Endothelial cell of umbilical vein (primary cell): ENCODE measurements around the gene SLC25A45. TPM values are rescaled to one million over a fixed set of nuclear protein-coding genes. Genes with fewer than 3 reads are reported as not detected.

Experiments used
- BruUV-seq: library from RNA; stranded (reverse); fragments of 400-500 nt; replicated peaks from 2 replicates; lab custom pipeline; 2021; lab: Mats Ljungman, UMichigan
- CTCF ChIA-PET: fragments of 300-600, 350-600 bp; sonication (Branson Sonifier 250); formaldehyde crosslinking; loops from one replicate; lab custom pipeline; 2021; ENCODE audit warnings: antibody characterized with exemption, inconsistent platforms; lab: Charles Lee
- POLR2A ChIA-PET: fragments of 300-600, 350-600 bp; sonication (Branson Sonifier 250); formaldehyde crosslinking; loops from one replicate; lab custom pipeline; 2021; ENCODE audit warnings: antibody characterized with exemption, inconsistent platforms; lab: Charles Lee
- DNase-seq: peaks from one replicate; pipeline ENCODE4 v3.0.0-alpha.2; 2011; ENCODE audit warnings: low read depth, low spot score
- FAIRE-seq: peaks from 2 replicates; lab custom pipeline; 2011; peaks lifted over from hg19 to GRCh38; lab: Jason Lieb, UNC
- H2AFZ ChIP-seq: 2 replicates; pipeline ENCODE4 v1.6.0; 2012; ENCODE audit warnings: low read depth, low read length, control low read depth, inconsistent platforms
- H3K27ac ChIP-seq: 2 replicates; pipeline ENCODE4 v1.5.1; 2011; ENCODE audit warnings: low read depth, mild to moderate bottlenecking, control low read depth, low read length, moderate library complexity; ENCODE audit not compliant: insufficient read depth
- H3K27me3 ChIP-seq, 2 experiments: 2 replicates each; pipeline versions ENCODE4 v1.6.0 to v1.6.1; 2011; ENCODE audit warnings: low read length in 2 of 2, mixed read lengths in 1 of 2; ENCODE audit not compliant: control insufficient read depth in 2 of 2, insufficient read depth in 2 of 2
- H3K36me3 ChIP-seq, 2 experiments: 2 replicates in 1 of 2; 3 replicates in 1 of 2; pipeline ENCODE4 v1.5.1; 2011; ENCODE audit warnings: low read length in 2 of 2, mild to moderate bottlenecking in 1 of 2, moderate library complexity in 1 of 2; ENCODE audit not compliant: control insufficient read depth in 2 of 2, insufficient read depth in 2 of 2; ENCODE audit errors: extremely low read depth in 1 of 2
- H3K4me1 ChIP-seq: 3 replicates; pipeline ENCODE4 v1.5.1; 2011; ENCODE audit warnings: mild to moderate bottlenecking, low read length; ENCODE audit not compliant: control insufficient read depth, insufficient read depth; ENCODE audit errors: extremely low read depth
- H3K4me2 ChIP-seq: 2 replicates; pipeline ENCODE4 v1.6.1; 2011; ENCODE audit warnings: low read length, control low read depth, mixed read lengths; ENCODE audit not compliant: insufficient read depth
- H3K4me3 ChIP-seq, 3 experiments: fragments of 200-600 bp in 1 of 3; sonication (generic), shearing (Covaris generic) in 1 of 3; replicated peaks in 1 of 3; 2 replicates each; pipeline ENCODE4 v1.5.1; 2011 to 2016; ENCODE audit warnings: control low read depth in 3 of 3, low read length in 3 of 3, mild to moderate bottlenecking in 2 of 3, inconsistent platforms in 1 of 3, low read depth in 1 of 3, moderate library complexity in 1 of 3; ENCODE audit not compliant: insufficient read depth in 1 of 3
- H3K79me2 ChIP-seq: 2 replicates; pipeline ENCODE4 v1.6.0; 2012; ENCODE audit warnings: low read length, inconsistent platforms; ENCODE audit not compliant: control insufficient read depth, insufficient read depth
- H3K9ac ChIP-seq: replicated peaks from 2 replicates; pipeline ENCODE3; 2011; ENCODE audit warnings: low read length, control low read depth; ENCODE audit not compliant: insufficient read depth; ENCODE audit errors: extremely low read depth
- H3K9me1 ChIP-seq: replicated peaks from 3 replicates; pipeline ENCODE4 v1.6.0; 2011; ENCODE audit warnings: mild to moderate bottlenecking, low read length; ENCODE audit not compliant: control insufficient read depth, insufficient read depth; ENCODE audit errors: extremely low read depth
- H3K9me3 ChIP-seq: replicated peaks from 2 replicates; pipeline ENCODE4 v1.5.1; 2012; ENCODE audit warnings: low read length, inconsistent platforms; ENCODE audit not compliant: control insufficient read depth, insufficient read depth
- H4K20me1 ChIP-seq: replicated peaks from 2 replicates; pipeline ENCODE3; 2011; ENCODE audit warnings: mild to moderate bottlenecking, low read length; ENCODE audit not compliant: control insufficient read depth, insufficient read depth; ENCODE audit errors: extremely low read depth
- CTCF ChIP-seq, 2 donors: IDR thresholded peaks; 1 replicate in 1 of 2; 2 replicates in 1 of 2; pipeline ENCODE4 v1.5.1; 2011; ENCODE audit warnings: low read length in 2 of 2, mild to moderate bottlenecking in 2 of 2, moderate library complexity in 2 of 2, control low read depth in 1 of 2, inconsistent platforms in 1 of 2, low read depth in 1 of 2; ENCODE audit not compliant: insufficient read depth in 1 of 2; ENCODE audit errors: extremely low read depth in 1 of 2
- EZH2 ChIP-seq: IDR thresholded peaks from 2 replicates; pipeline ENCODE4 v1.6.1; 2012; ENCODE audit warnings: borderline replicate concordance, low read depth, mild to moderate bottlenecking, moderate library complexity, low read length, inconsistent platforms; ENCODE audit not compliant: severe bottlenecking
- FOS ChIP-seq: IDR thresholded peaks from 2 replicates; pipeline ENCODE4 v1.6.1; 2011; ENCODE audit warnings: mild to moderate bottlenecking, low read length, moderate library complexity, borderline replicate concordance; ENCODE audit not compliant: insufficient read depth
- GATA2 ChIP-seq: IDR thresholded peaks from 2 replicates; pipeline ENCODE4 v1.7.0; 2011; ENCODE audit warnings: low read depth, mild to moderate bottlenecking, moderate library complexity, mixed read lengths, low read length; ENCODE audit not compliant: insufficient read length, insufficient read depth
- JUN ChIP-seq: IDR thresholded peaks from 2 replicates; pipeline ENCODE4 v1.6.1; 2011; ENCODE audit warnings: borderline replicate concordance, low read depth; ENCODE audit not compliant: insufficient read length, insufficient read depth
- MAX ChIP-seq: IDR thresholded peaks from 2 replicates; pipeline ENCODE4 v1.6.1; 2011; ENCODE audit not compliant: insufficient read depth, insufficient read length
- MYC ChIP-seq: IDR thresholded peaks from one replicate; pipeline ENCODE4 v1.6.1; 2011; ENCODE audit warnings: mild to moderate bottlenecking, low read depth, low read length
- POLR2A ChIP-seq: IDR thresholded peaks from 2 replicates; pipeline ENCODE4 v1.6.1; 2012; ENCODE audit warnings: low read depth, mild to moderate bottlenecking, control low read depth, low read length
- POLR2AphosphoS5 ChIP-seq: IDR thresholded peaks from 2 replicates; pipeline ENCODE4 v1.6.1; 2012; ENCODE audit warnings: low read depth, mild to moderate bottlenecking, control low read depth, low read length, moderate library complexity; ENCODE audit not compliant: insufficient read depth
- dilution Hi-C: fragments of 300-500 bp; cut with MboI; formaldehyde crosslinking; loops from one replicate; pipeline ENCODE4 v1.15.0; 2019; ENCODE audit warnings: low sequenced_read_pairs; ENCODE audit not compliant: extremely low pct_ligation_motif_present
- intact Hi-C: fragments of 100-400 bp; cut with micrococcal nuclease; formaldehyde crosslinking; loops from one replicate; pipeline ENCODE4 v1.10.0; 2022
- polyA plus RNA-seq, 4 experiments: library from polyadenylated mRNA; depleted of rRNA in 3 of 4; stranded (reverse) in 3 of 4; unstranded in 1 of 4; fragments of >200 nt; gene quantifications; 2 replicates each; pipeline versions ENCODE4 v1.2.1 to v1.2.3, GENCODE V29; 2011 to 2012; ENCODE audit warnings: missing spikeins in 1 of 4
- total RNA-seq: library from RNA; stranded (reverse); gene quantifications from 2 replicates; pipeline ENCODE4 v1.2.3, GENCODE V29; 2021

SLC25A45 gene
- total and polyA plus RNA-seq, 2 donors (not counting 3 experiments of a cell fraction or from before 2014, with no cell fraction given), result 1.2 to 3.1 TPM

DNA sequence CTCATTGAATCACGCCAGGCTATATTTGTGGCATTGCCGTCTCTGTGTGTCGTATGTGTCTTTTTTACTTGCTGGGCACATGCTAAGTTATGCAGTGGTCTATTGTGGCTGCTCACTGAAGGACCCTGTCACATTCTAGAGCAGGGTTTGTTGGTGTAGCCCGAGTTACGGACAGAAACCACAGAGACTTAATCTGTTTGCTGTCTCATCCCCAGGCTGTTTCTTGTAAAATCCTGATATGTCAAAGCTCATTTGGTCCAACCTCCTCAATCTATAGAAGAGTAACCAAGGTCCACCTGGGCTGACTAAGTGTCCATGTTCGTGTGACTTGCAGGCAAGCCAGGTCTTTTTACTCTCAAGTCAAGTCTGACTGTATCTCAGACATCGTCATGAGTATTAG, 43.8 kb downstream of the SLC25A45 start:
- Histone ChIP-seq H3K27me3 (no peaks in the 10 kb centered on the region), H3K4me1 (peaks cover 10% of the 10 kb centered on the region), H4K20me1 (peaks cover 3% of the 10 kb centered on the region), H3K9ac (no peak overlapping the region), H3K36me3 (peaks cover 16 to 23% of the 10 kb centered on the region in 2 experiments), H3K4me3 (no peak overlapping the region), H3K9me1 (no peaks in the 10 kb centered on the region), H3K79me2 (peaks cover 60% of the 10 kb centered on the region), H2AFZ (no peak overlapping the region), H3K9me3 (no peaks in the 10 kb centered on the region), H3K4me2 (no peak overlapping the region), H3K27ac (no peak overlapping the region)
- dilution Hi-C loops (no loop called here), intact Hi-C loops (no loop called here)
- no TSS peak for BruUV-seq
- POLR2A ChIA-PET, result no interaction called here
- DNase-seq, result no peak
- CTCF ChIA-PET, result interaction anchor here (0.7 to 1.6 kb wide), 4 partner anchors 9 to 64 kb away, joined by 3 to 5 read pairs (median 4); no protein-coding TSS in a partner anchor
- TF ChIP-seq POLR2AphosphoS5 (no peak), FOS (no peak), MAX (no peak), MYC (no peak), GATA2 (no peak), JUN (no peak), CTCF (IDR thresholded peaks at IDR 0.05; ENCODE audit: extremely low read depth in 1 of 2, insufficient read depth in 1 of 2, low read depth in 1 of 2, low read length in 2 of 2) (no peak), POLR2A (no peak), EZH2 (no peak)
- no peak for FAIRE-seq
